C1 segment of cervical spinal cord (tissue), 14 donors: ENCODE measurements around the gene BUB3.

Source experiments
- DNase-seq, 14 donors: peaks; one replicate each; lab custom pipeline; 2025; lab: John Stamatoyannopoulos, UW

The BUB3 gene

DNA sequence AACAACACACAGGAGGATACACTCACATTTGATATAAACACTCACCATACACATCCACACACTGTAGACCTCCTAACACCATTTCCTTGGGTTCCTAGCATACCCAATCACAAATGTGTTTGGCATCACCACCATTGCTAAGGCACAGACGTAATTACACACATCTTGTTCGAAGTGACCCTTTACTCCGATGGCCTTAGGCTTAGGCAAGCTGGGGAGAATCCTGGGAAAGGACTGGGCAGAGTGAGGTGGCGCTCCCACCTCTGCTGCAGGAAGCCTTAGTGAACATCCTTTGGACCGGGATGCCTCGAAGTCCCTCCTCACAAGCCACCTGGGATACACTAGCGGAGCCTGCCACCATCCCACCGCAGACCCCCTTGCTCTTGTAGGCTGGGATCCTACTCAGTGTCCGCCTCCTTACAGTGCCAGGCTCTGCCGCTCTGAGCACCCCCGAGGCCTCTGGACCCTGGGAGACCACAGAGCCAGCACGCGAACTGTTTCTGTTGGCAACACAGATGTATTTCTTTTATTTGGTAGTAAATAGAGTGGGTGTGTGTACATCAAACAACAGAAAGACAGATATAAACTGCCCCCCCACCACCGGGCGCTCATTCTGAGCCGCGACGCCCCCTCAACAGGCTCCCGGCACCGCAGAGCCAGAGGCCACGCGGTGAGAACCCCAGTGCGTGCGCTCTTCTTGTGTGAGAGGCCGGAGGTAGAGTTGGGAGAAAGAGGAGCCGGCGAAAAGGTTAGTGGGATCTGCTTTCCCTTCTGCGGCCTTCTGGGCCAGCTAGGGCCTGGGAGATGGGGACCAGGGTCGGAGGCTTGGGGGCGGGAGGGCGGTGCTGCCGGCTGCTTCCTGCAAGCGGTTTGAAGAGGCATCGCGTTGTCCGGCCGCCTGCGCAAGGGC is 12.2 kb upstream of the BUB3 start:
- no peak for DNase-seq

DNA sequence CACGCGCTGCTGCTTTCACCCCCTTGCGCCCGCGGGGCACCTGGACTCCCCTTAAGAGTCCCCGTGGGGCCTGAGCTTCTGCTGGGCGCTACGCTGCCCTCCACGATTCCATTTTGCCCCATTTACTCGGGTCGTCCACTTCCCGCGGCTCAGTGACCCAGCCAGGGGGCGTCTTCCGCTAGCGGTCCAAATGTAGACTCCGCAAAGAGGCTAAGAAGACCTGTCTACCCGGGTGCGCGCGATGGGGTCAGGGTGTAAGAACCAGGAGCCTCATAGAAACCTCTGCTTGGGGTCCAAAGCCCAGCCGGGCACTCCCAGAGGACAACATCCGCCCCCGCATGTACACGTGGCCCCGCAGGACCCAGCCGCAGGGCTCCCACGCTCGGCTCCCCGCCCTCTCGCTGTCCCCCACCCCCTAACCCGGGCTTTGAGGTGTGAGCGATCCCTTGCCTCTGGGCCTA is 11.5 kb upstream of the BUB3 start:
- DNase-seq: no peak

DNA sequence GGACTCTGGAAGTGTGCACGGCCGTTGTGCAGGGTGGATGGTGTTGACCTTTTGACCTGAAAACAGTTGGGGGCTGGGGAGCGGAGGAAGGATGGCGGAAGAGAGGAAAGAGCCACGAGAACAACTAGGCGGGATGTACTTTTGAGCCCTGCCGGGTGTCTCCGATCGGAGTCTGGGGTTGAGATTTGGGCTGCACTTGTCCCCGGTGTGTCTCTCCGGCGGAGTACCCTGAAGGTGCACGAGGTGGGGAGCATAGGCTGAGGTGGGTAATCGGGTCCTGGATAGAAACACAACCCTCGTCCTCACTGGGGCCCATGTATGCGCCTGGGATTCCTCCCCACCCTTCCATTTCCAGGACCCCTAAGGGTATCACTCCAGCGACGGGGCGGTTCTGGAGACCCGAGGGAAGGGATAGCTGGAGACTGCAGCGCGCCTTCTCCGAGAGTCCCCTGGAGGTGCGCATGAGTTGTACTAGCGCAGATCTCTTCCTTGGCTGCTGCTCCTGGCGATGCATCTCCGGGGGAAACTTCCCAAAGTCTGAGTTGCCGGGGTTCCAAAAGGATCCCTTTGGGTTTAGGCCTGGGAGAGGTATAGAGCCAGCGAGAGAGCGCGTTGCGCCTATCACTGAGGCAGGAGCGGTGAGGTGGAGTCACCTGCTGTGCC is 10.9 kb upstream of the BUB3 start:
- no peak for DNase-seq

DNA sequence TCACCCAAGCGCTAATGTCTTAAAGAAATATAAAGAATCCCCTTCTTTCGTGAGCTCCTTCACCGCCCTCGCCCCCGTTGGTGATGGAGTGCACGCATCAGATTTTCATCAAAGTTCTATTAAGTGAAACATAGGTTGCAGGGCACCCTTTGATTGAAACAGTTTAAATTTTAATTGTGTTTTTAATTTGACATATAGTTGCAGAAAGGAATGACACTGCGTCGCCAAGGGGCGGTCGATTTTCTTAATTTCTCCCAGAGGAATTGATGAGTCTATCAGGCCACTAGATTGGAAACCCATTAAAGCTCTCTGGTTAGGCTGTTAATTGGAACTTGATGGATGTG is 10.4 kb upstream of the BUB3 start:
- DNase-seq: no peak

DNA sequence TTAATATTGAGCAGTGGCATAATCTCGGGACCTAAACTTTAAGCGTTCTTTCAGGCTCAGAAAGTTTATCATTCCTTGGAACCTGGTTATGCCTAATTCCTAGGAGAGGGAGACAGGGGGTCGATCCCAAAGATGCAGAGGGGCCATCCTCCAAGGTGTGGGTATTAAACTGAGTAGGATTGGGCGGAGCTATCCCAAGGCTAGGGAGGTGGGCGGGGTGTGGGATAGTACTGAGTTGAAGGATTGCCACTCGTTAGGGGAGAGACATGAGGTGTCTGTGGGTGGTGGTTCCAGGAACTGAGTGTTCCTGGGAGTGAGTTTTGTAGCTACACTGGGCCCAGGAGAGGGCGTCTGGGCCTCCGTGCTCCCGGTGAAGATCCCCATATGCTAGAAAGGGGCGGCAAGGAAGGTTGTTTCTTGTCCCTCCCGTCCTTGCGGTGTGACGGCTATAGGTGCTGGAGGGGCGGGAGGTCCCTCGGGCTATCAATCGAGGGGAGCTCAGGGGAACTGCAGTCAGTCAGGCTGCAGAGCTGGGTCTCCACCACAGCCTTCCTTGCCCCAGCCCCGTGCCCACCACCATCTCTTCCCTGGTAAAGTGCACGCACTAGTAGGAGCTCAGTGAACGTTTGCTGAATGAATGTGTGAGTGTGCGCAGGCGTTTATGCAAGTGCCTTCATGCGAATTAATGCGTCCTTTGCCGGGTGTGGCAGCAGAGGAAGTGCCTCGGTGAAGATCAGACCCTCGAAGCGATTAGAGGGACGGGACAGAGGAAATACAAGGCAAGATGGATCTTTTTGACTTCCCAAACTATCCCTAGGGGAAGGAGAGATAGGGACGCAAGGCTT is 9.3 kb upstream of the BUB3 start:
- no peak for DNase-seq

DNA sequence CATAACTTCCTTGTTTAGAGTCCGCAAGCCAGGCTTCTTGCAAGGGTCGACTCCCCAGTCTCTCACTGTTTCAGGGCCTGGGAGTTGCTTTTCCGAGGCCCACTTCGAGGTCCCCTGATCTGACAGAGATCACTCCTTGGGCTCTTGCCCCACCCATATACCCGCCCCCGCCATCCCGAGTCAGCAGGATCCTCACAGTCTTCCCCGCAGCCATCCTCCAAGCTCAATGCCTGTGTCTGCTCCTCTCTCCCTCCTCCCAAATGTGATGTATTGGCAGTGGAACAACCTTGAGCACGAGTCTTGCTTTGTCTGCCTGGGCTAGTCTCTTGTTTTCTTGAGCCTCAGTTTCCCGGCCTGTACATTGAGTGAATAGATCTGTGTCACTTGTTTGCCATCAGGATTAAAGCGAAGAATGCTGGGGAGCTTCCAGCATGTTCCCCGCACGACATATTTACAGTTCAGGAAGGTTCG is 8.6 kb upstream of the BUB3 start:
- DNase-seq: no peak

DNA sequence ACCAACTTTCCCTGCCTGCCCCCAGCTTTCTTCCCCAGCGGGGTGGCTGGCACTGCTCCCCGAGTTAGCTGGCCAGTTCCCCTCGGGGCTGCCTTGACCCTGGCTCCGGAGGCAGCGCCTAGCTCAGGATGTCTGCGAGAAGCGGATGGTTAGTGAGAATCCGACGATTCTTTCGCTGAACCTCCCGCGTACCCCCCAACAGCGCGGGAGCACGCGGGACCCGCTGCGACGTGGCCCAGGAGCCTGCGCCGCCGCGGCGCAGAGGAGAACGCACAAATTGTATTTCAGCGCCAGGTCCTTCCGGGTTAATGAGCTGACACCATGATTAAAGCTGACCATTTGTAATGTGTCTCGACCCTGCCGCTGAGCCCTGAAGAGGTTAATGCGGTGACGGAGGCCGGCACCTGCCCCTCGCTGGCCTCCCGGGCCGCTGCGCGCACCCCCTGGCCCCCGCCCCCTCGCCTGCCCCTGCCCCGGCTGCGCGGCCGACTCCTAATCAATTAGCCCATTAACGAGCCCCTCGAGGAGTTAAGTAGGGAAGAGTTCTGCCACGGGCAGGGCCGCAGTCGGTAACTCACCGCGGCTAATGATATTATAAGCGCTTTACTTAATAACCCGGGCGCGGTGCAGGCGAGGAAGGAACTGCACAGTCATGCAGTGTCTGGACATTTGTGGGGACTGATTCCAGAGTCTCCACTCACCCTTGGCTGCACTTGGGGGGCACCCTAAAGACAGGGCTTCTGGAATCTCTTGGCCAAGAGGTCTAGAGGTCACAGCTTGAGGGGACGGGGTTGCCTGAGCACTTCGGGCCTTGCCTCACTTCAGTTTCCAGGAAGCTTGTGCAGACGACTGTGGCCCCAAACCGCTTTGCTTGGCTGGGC is 7.9 kb upstream of the BUB3 start:
- DNase-seq: no peak

DNA sequence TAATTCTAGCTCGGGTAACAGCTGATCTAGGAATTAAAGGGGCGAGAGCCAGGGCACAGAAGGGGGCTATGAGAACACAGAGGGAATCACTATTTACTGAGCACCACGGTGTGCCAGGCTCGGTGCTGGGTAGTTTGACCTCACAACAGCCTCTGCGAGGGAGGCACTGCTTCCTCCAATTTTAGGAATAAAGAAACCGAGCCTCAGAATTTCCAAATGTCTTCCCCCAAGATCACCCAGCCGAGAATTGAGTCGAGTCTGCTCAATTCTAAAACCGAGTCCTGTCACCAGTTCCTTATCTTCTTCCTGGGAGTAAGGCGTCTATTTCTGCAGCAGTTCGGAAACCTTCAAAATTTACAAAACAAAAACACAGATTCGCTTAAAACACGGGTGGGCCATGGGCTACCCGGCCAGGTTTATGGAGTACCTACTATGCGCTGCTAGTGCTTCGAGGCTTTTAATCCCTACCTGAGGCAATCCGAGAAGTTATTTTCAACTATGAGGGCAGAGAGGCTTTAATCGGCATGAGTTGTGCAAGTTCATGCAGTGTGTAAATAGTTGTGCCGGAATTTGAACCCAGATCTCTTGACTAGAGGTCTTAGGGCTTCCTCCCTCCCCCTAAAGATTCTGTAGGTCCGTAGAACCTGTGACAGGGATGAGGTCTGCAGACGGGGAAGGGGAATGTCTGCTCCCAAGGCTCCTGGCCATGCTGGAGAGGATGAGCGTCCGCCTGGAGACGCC is 7.1 kb upstream of the BUB3 start:
- DNase-seq: no peak

DNA sequence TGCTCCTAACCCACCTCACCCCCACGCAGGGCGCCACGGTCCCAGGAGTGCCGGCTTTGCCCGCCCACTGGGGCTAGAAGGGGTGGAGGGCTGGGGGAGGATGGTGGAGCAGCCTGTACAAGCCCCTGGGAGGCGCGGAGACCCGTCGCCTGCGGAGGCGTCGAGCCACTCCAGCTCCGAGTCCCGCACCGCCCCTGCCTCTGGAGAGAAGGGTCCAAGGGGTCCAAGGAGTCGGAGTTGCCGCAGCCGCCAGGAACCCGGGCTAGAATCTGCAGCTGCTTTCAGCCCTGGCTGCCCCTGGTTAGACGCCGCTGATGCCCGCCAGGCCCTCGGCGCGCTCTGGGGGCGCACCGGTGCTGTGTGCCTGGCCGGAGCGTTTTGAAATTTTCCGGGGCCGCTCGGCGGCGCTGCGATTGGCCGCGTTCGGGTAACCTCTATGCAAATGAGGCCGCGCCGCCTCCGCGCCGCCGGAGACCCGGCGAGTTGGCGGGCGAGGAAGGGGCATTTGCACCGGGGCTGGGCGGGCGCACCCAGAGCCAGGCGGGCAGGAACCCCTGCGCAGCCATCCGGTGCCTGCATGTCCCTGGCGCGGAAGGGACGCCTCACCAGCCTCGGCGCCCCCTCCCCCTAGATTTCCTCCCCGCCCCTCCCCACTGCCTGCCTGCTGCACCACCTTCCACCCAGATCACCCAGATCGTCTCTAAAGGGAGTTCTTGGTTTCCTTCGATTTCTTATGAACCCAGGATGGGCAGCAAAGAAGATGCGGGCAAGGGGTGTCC is 6.4 kb upstream of the BUB3 start, which contains the start of gene HMX2:
Gene HMX2, plus strand, starts transcription at position 502 of the 779 bp plus-strand sequence. Its CDS starts 243 bp downstream, at position 745.
- no peak for DNase-seq

DNA sequence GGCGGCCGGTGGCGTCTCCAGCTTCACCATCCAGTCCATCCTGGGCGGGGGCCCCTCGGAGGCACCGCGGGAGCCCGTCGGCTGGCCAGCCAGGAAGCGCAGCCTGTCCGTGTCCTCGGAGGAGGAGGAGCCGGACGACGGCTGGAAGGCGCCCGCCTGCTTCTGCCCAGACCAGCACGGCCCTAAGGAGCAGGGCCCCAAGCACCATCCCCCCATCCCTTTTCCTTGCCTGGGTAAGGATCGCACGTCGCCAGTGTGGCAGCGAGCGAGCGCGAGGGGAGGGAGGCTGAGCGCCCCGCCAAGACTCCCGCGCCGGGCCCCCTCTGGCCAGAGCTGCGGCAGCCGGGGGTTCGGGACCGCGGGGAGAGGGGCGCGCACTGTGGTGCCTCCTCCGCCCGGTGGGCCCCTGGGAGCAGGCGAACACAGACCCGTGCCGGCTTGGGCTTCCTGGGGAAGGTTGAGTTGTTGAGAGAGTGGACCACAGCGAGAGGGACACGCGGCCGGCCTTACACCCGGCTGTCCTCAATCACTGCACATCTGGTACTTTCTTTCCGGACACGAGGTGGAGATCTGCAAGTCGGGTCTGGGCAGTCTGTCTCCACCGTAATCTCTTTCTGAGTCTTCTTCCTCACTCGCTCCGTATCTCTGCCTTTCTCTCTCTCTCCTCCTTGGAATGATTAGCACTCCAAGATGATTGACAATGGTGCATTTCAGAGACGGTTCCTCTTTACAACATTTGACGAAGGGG is 5.6 kb upstream of the BUB3 start:
- no peak for DNase-seq

DNA sequence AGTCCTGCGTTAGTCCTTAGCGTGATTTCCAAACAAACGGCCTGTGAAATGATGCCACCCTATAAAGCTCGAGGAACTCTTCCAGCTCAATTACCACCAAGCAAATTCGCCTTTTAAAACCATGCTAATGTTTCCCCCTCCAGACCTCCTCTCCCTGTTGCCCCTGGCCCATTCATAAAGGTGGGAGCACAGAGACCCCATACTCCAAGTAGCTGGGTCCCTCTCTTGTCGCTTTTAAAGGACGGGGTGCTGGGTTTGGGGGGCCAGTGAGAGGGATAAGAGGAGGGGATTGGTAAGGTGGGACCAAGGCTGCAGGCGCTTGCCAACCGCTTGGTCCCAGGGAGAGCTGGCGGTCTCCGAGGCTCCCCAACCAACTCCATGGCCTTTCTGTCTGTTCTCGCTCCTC is 5.0 kb upstream of the BUB3 start:
- DNase-seq: no peak

DNA sequence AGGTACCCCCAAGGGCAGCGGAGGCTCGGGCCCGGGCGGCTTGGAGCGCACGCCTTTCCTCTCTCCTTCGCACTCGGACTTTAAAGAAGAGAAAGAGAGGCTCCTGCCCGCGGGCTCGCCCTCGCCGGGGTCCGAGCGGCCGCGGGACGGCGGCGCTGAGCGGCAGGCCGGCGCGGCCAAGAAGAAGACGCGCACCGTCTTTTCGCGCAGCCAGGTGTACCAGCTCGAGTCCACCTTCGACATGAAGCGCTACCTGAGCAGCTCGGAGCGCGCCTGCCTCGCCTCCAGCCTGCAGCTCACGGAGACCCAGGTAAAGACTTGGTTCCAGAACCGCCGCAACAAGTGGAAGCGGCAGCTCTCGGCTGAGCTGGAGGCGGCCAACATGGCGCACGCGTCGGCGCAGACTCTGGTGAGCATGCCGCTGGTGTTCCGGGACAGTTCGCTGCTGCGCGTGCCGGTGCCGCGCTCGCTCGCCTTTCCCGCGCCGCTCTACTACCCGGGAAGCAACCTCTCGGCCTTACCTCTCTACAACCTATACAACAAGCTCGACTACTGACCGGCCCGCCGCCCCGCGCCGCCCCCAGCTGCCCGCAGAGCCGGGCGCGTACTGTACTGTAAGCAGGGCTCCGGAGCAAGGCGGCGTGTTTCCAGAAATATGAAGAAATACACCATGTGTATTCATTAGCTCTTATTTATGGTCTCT is 4.5 kb upstream of the BUB3 start:
- DNase-seq: no peak

DNA sequence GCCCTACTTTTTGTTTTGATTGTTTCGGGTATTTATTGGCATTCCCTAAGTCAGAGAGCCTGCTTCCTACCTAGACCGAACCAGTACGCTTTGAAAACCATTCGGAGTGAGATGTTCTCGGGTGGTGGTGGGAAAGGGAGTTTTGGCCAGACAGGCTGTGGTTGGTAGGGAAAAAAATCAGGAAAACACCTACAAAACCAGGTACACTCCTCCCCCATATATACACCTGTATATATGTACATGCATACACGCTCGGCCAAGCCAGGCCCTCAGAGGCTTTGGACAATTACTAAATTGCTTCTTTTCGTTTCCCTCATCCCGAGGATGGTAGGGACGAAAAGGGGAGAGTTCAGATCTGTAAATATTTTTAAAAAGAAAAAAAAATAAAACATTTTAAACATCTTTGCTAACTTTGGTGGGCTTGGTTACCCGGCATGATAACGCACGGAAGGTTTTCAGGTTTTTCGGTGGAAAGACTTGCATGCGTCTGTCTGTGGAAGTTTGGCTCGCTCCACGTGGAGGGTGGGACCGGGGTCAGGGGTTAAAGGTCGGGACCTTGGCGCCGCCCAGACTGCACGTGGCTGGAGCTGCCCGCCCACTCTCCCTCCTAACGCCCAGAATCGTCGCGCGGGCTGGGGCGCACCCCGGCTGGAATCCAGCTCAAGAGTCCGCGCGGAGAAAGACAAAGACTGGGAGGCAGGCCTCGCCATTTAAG is 3.8 kb upstream of the BUB3 start:
- no peak for DNase-seq

DNA sequence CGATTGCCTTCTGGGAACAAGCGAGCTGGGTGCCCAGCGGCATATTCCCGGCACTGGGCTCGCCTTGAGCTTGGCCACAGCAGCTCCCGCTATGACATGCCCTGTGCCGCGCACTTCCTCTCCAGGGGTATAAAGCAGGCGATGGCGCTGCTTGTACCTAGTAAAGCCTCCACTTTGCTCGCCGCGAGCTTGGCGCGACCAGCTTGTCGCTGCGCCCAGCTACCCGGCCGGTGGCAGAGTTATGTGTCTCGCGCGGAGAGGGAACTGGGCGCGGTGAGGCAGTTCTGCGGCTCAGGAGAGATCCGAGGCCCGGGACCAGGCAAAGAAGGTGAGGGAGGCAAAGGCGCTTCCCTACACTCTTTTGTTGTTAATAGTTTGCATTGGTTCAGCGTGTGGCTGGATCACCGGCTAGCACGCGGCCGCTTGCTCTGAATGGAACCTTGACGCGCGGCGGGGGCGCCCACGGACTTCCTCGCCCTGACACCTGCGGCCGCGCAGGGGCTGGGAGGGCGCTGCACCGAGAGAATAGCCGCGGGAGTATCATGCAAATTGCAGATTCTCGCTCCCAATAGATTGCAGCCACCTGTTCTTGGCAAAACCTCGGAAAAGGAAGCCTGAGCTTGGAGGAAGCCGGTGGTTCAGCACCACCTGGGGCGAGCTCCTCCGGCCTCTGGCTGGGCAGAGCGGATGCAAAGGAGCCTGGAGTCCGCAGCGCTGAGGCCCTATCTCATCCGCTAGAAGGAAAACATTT is 3.0 kb upstream of the BUB3 start:
- no peak for DNase-seq

DNA sequence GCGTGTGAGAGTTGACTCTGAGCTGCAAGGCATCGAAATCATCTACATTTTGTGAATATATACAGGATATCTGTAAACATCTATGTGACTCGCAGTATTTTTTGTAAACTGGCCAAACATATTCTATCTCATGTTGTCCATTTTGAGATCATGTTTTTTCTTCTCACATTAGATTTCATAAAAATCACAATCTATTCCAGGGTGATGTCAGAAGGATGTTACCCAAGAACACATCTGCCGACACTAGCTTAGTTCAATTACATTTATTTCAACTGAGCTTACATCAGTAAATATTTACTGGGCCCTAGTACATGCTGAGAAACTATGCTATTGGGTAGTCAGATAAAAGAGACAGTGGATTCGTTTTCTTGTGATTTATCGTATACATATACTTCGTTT is 2.5 kb upstream of the BUB3 start:
- no peak for DNase-seq

DNA sequence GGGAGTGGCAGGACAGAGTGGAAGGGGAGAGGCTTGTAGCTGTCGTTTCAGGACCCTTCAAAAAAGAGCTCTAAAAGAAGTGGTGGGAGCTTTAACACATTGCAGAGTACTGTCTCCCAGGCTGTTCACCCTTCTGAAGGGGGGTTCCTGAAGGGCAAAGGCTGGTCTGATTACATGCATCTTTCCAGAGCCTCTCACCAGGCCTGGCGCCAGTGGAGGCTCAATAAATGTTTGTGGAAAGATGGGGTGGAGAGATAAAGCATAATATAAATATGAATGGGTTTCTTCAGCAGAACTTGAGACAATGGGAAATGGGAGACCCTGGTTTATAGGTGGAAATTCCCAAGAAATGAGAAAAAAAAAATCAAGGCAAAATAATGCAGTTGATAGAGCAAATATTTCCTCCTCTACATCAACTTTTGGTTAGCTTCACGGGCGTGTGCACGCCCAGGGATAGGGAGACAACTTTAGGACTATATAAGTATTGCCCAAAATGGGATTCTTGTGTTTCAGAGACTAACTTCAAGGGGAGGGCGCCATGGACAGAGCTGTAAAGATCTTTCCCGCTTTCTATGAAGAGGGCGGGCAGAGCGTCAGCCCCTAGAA is 613 bp upstream of the BUB3 start:
- DNase-seq: no peak
